ENCODE data around the gene MAFB. TPM values are rescaled to one million over a fixed set of nuclear protein-coding genes. Genes with fewer than 3 reads are reported as not detected.

Gene MAFB
- total and polyA plus RNA-seq, 9 of the 15 experiments (the other 6 are each of a cell fraction or from before 2014, with no cell fraction given), result 0.04 TPM; not detected in 8

DNA sequence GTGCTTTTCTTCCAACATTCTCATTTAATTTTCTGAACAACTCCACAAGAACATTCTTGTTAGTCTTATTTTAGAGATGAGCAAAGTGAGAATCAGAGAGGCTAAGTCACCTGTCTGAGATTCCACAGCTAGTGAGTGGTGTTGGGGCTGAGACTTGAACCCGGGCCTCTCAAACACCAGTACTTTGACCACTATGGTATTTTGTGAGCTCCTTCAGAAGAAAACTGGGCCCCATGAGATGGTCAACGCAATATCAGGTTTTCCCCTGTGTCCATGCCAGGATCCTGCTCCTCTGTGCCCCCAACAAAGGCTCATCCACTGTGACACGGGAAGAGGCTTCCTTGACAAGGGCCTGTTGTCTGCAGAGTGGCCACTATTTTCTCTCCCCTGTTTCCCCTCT lies 51.9 kb downstream of the MAFB start:
- Histone ChIP-seq H3K9me1 (ENCODE audit: control insufficient read depth, insufficient read depth, low read length) (no peaks in the 10 kb centered on the region), H3K4me3 (no peak overlapping the region), H3K36me3 (ENCODE audit: control insufficient read depth, insufficient read depth, low read length) (no peaks in the 10 kb centered on the region), H4K20me1 (replicated peaks; ENCODE audit: control insufficient read depth, insufficient read depth, low read length) (no peaks in the 10 kb centered on the region), H3K9ac (ENCODE audit: insufficient read depth in 1 of 2, low read depth in 2 of 2, low read length in 2 of 2) (no peak overlapping the region), H3K27me3 (ENCODE audit: control insufficient read depth in 2 of 2, insufficient read depth in 2 of 2, low read length in 2 of 2) (no peaks in the 10 kb centered on the region), H3K4me2 (ENCODE audit: insufficient read depth, low read length) (no peak overlapping the region), H3K79me2 (ENCODE audit: control insufficient read depth, insufficient read depth, low read length) (no peaks in the 10 kb centered on the region), H3K9me3 (replicated peaks; ENCODE audit: control insufficient read depth, insufficient read depth, low read depth, low read length) (no peaks in the 10 kb centered on the region), H3K4me1 (replicated peaks in 1 of 2; ENCODE audit: control insufficient read depth in 2 of 2, insufficient read depth in 2 of 2, low read length in 2 of 2) (no peaks in the 10 kb centered on the region), H3K27ac (ENCODE audit: extremely low read depth, low read depth, low read length) (no peak overlapping the region), H2AFZ (ENCODE audit: low read depth, low read length) (no peak overlapping the region)
- 0% methylated on average over 3 of the region's 3 CpGs for WGBS (ENCODE audit: insufficient coverage, low coverage, missing lambda C conversion rate)
- intact Hi-C loops (cut with micrococcal nuclease) (no loop called here), in situ Hi-C loops (cut with MboI) (no loop called here)
- BruUV-seq (replicated peaks), result no TSS peak
- DNase-seq (ENCODE audit: extremely low read depth in 1 of 4, low spot score in 3 of 4), result no peak
- POLR2A ChIA-PET, result interaction anchor here (0.5 kb wide), 1 partner anchor 179 kb away, joined by 3 read pairs; no protein-coding TSS in a partner anchor
- no peak for FAIRE-seq
- TF ChIP-seq DACH1 (IDR thresholded peaks at IDR 0.05; ENCODE audit: partially characterized antibody) (no peak), ZBTB43 (CRISPR knock-in tag; IDR thresholded peaks at IDR 0.05) (no peak), TCF3 (CRISPR knock-in tag; IDR thresholded peaks at IDR 0.05) (no peak), ZNF224 (CRISPR knock-in tag; IDR thresholded peaks at IDR 0.05) (no peak), YY1 (IDR thresholded peaks at IDR 0.05; ENCODE audit: borderline replicate concordance in 1 of 3, control insufficient read depth in 1 of 3, extremely low read depth in 1 of 3, insufficient read depth in 3 of 3, insufficient read length in 1 of 3, insufficient replicate concordance in 2 of 3, low read depth in 1 of 3, low read length in 2 of 3) (no peak), POLR3A (IDR thresholded peaks at IDR 0.05; ENCODE audit: borderline replicate concordance, extremely low read depth, insufficient read depth, insufficient read length) (no peak), RBM39 (optimal IDR thresholded peaks at IDR 0.05; ENCODE audit: low read depth, low read length) (no peak), NRF1 (conservative IDR thresholded peaks at IDR 0.05 in 1 of 2, IDR thresholded peaks at IDR 0.05 in 1 of 2) (no peak), POLR2AphosphoS5 (IDR thresholded peaks at IDR 0.05; ENCODE audit: control insufficient read depth, insufficient read depth, low read depth, low read length) (no peak), ZNF699 (CRISPR knock-in tag; IDR thresholded peaks at IDR 0.05; ENCODE audit: insufficient replicate concordance) (no peak), TAF7 (tag; IDR thresholded peaks at IDR 0.05) (no peak), RHOXF2B (CRISPR knock-in tag; conservative IDR thresholded peaks at IDR 0.05) (no peak), POU5F1 (IDR thresholded peaks at IDR 0.05; ENCODE audit: borderline replicate concordance, low read depth, low read length, partially characterized antibody) (no peak), NR2C2 (CRISPR knock-in tag; IDR thresholded peaks at IDR 0.05) (no peak), NR2C2 (tag; IDR thresholded peaks at IDR 0.05) (no peak), MYNN (IDR thresholded peaks at IDR 0.05) (no peak), MYNN (CRISPR knock-in tag; IDR thresholded peaks at IDR 0.05) (no peak), ZC3H8 (IDR thresholded peaks at IDR 0.05) (no peak)
- CTCF ChIA-PET (ENCODE audit: low intra/inter-chr PET ratio), result no interaction called here
- no peak for ATAC-seq
